ENCODE measurements around the gene LPGAT1.

GRCh38 chr1:211843507-211844298 lies 13.1 kb upstream of the LPGAT1 start:
- no peak for TF ChIP-seq CTCF (IDR thresholded peaks at IDR 0.05)
- no peak for TF ChIP-seq ZFX (IDR thresholded peaks at IDR 0.05; ENCODE audit: borderline replicate concordance)
